K562 (cell line): ENCODE data around the gene SHISA6.

ENCODE experiments used
- PTBP1 ChIP-seq: fragments of 200-400 bp; formaldehyde crosslinking; IDR thresholded peaks from 2 replicates; pipeline ENCODE4 v1.6.1; 2017; ENCODE audit warnings: low read depth, low read length
- STAG1 ChIP-seq: sonication (generic); formaldehyde crosslinking; IDR thresholded peaks from 2 replicates; pipeline ENCODE4 v1.5.0; 2020; ENCODE audit warnings: missing genetic modification reagents, borderline replicate concordance
- ZNF224 ChIP-seq: sonication (generic); formaldehyde crosslinking; IDR thresholded peaks from 2 replicates; pipeline ENCODE4 v1.8.0; 2022; ENCODE audit warnings: mild to moderate bottlenecking, missing genetic modification reagents

DNA sequence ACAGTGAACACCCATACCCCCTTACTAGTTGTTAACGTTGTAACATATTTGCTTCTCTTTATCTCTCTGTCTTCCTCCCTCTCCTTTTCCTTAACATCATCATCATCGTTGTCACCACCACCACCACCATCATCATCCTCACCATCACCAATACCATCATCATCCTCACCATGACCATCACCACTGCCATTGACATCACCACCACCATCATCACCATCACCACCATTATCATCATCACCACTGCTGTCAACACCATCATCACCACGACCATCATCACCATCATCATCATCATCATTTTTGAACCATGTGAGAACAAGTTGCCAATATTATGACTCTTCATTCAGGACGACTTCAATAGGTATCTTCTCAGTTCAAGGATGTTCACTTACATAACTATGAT, 35.5 kb downstream of the SHISA6 start:
- TF ChIP-seq PTBP1: no peak
- TF ChIP-seq ZNF224 (CRISPR knock-in tag): no peak
- TF ChIP-seq STAG1: no peak
